NCI-H2029 (cell line): ENCODE results near the gene ZNF516.

Experiments used
- DNase-seq: peaks from one replicate; lab custom pipeline; 2025; lab: John Stamatoyannopoulos, UW

ZNF516 gene

GRCh38 chr18:76364282-76365259 is 130.5 kb downstream of the ZNF516 start:
- no peak for DNase-seq

- no peak for DNase-seq
Measured at GRCh38 chr18:76363436-76364120, 131.5 kb downstream of the ZNF516 start.

- no peak for DNase-seq
Measured at GRCh38 chr18:76362676-76363075, 132.4 kb downstream of the ZNF516 start.

- no peak for DNase-seq
Measured at GRCh38 chr18:76361219-76361618, 133.8 kb downstream of the ZNF516 start.

- no peak for DNase-seq
Measured at GRCh38 chr18:76359909-76360308, 135.1 kb downstream of the ZNF516 start.

GRCh38 chr18:76358774-76359173 is 136.3 kb downstream of the ZNF516 start:
- no peak for DNase-seq

GRCh38 chr18:76357585-76358260 is 137.3 kb downstream of the ZNF516 start:
- no peak for DNase-seq

GRCh38 chr18:76357174-76357573 is 137.9 kb downstream of the ZNF516 start:
- no peak for DNase-seq

GRCh38 chr18:76356666-76357065 is 138.4 kb downstream of the ZNF516 start:
- DNase-seq = no peak

GRCh38 chr18:76354348-76354747 is 140.7 kb downstream of the ZNF516 start:
- DNase-seq = no peak

- no peak for DNase-seq
Measured at GRCh38 chr18:76353500-76353899, 141.5 kb downstream of the ZNF516 start.

GRCh38 chr18:76353046-76353445 is 142.0 kb downstream of the ZNF516 start:
- DNase-seq = no peak

- peak; percentile 62 for DNase-seq
Measured at GRCh38 chr18:76351961-76352581, 143.0 kb downstream of the ZNF516 start.

- no peak for DNase-seq
Measured at GRCh38 chr18:76350134-76351025, 144.7 kb downstream of the ZNF516 start.

- peak; percentile 41 for DNase-seq
Measured at GRCh38 chr18:76349067-76349715, 145.9 kb downstream of the ZNF516 start.

GRCh38 chr18:76348267-76349066 is 146.6 kb downstream of the ZNF516 start:
- peak; percentile 40 for DNase-seq

- DNase-seq = no peak
Measured at GRCh38 chr18:76347341-76347740, 147.7 kb downstream of the ZNF516 start.

- DNase-seq = no peak
Measured at GRCh38 chr18:76346490-76347130, 148.4 kb downstream of the ZNF516 start.

- DNase-seq = no peak
Measured at GRCh38 chr18:76345901-76346300, 149.1 kb downstream of the ZNF516 start.
